Fibroblast of skin of back (primary cell): Measurements from ENCODE around the gene ACP6.

Source experiments
- DNase-seq: peaks from one replicate; pipeline ENCODE4 v3.0.0-alpha.2; 2013

The ACP6 gene

DNA sequence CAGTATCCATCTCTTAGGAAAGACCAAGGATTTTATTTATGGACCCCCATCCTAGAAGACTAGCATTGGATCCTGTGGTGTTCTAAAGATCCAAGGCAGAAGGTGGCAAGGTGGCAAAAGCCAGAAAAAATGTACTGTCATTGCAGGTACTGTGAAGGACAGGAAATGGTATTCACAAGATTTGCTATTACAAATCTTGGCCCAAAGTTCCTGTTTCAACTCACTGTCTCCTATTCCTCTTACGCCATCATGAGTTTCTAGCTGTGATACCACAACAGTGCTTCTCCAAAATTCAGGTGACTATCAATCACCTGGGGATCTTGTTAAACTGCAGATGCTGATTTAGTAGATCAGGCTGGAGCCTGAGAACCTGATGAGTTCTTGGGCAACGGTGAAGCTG is 21.4 kb downstream of the ACP6 start:
- no peak for DNase-seq

DNA sequence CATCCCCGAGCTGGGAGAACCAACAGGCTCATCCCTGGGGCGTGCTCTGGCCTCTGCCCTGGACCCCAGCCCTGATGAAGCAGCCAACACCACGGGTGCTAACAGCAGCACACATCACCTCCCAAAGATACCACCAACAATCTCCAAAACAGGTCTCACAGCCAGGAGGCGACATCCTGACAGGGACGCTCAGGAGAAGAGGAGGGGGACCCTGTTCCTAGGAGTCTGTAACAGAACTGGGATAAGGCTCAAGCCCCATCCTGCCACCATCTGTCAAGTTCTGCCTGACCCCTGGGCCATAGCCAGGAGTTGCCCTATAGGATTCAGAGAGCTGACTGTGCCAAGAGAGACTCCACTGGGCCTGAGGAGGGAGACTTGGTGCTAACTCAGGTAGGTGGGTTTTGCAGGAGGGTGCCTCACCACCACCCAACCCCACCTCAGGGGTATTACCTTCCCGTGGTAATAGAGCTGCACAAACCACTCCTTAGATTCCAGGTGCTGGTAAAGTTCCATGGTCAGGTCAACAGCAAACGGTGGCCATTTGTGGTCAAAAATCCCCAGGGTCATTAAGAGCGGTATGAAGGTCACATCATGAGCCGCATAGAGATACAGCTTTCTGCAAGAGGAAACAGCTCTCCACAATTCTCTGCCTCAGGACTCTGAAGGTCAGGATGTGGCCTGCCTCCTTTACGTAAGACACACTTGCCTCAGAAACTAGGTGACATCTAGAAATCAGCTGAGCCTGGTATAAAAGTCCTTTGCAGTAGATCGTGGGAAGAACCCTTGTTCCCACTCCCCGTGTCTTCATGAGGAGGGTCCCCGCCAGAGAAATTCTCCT is 22.3 kb downstream of the ACP6 start:
- DNase-seq = no peak

DNA sequence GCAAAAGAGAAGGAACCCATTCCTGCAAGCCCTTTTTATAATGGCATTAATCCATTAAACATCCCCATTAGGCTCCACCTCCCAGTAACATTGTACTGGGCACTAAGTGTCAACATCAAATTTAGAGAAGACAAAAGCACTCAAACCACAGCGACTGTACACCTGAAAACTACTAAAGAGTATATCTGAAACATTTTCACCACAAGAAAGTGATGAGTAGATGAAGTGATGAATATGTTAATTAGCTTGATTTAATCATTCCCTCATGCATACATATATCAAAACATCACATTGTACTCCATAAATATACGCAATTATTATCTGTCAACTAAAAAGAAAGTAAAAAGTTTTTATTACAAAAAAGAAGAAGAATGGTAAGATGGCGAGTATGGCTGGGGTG is 26.4 kb downstream of the ACP6 start:
- DNase-seq = no peak

DNA sequence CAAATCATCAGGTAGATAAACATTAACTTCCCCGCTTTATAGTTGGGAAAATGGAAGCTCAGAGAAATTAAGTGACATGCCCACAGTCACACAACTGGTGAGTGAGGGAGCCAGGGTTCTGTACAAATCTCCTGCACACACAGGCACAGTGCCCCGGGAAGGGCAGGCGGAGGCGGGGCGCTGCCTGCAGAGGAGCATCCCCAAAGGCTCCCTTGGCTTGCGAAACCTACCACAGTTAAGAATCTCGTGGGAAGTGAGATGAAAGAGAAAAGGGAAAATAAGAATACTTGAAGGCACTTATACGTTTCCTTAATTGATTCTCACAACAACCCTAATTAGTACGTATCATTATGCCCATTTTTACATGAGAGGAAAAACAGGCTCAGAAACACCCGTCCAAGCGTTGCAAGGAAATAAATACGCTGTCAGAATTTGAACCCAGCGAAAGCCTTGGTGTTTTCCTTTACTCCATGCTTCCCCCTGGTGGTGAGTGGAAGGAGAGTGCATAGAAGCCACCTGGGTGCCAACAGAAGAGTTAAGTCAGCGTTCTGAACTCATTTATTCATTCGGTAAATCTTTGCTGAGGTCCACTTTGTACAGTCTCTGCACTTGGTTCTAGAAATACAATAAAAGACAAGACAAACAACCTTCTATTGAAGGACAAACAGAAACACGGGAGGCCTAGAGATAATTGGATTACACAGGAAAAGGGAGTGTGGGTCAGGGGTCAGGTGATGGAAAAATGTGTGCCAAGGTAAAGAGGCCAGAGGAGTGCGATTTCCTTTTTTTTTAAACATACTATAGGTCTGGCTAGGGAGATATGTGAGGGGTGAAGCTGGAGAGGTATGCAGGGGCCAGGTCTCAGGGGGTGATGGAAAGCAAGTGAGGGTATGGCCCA is 28.4 kb downstream of the ACP6 start:
- peak; percentile 55 for DNase-seq

DNA sequence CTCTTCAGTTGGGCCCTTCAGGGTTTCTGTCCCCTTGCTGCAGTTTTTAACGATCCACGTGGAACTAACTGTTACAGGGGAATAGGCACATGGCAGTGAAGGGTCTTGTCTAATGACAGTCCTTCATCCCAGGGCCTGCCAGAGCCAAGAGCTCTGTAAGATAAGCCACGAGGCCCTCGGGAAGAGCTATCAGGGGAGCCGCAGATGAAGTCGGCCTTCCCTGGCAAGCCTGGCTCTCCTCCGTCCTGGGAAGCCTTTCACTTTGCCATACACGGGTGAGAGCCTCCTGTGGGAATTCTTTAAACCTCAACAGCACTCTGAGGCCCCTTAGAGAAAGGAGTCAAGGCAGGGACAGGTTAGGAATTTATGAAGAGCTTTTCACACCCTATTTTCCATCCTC is 29.0 kb downstream of the ACP6 start:
- no peak for DNase-seq

DNA sequence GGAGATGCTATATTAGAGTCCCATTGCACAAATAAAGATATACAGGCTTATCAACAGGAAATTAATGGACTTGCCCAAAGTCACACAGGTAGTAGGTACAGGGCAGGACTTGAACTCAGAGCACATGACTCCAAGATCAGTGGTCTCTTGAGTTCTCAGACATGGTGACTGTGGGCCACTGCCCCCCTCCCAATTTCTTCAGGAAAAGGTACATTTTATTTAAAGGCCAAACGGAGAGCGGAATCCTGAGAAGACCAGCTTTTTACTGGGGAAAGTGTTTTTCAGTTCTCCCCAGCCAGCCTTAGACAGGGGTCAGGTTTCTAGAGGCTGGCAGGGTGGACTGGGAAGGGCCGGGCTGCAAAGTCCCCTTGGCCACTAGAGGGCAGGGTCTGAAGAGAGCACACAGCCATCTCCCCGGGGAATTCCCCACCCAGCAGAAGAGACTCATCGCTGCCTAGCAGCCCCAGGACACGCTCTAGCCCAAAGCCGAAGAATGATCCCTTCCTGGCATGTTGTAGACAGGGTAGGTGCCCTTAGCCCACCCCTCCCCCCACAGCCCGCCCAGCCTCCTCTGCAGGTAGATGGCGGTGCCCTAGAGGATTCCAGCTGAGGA is 29.7 kb downstream of the ACP6 start:
- DNase-seq = peak; percentile 78

DNA sequence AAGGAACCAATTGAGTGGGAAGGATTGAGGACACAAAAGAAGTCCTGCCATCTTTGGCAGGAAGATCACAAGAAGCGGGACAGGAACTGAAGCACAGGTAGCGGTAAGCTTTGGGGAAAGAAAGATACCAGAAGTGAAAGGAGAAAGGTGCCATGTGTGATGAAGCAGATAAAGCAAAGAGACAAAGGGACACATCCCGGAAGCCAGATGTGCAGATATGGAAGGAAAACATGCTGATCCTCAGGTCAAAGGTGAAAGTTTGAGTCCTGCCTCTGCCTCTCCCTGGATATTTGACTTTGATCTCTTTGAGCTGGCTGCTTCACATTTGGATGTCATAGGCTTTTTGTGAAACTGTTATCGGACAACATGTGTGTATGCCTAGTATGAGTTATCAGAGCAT is 34.0 kb downstream of the ACP6 start:
- no peak for DNase-seq

DNA sequence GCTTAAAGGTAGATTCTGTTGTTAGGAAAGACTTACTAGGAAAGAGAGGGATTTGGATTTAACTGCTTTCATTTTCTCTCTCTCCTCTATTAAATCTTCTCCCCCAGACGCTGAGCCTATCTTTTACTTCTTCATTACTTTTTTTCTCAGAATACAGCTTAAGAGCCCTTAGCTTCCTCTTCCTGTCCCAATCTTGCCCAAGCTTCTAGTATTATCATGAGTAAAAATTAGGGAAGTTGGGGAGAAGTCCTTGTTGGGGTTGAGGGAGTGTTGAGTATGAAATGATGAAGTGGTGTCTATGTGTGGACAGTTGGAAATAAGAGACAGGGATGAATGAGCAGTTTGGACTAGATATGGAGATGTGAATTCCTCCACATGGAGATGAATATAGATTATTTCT is 35.0 kb downstream of the ACP6 start:
- DNase-seq = no peak

DNA sequence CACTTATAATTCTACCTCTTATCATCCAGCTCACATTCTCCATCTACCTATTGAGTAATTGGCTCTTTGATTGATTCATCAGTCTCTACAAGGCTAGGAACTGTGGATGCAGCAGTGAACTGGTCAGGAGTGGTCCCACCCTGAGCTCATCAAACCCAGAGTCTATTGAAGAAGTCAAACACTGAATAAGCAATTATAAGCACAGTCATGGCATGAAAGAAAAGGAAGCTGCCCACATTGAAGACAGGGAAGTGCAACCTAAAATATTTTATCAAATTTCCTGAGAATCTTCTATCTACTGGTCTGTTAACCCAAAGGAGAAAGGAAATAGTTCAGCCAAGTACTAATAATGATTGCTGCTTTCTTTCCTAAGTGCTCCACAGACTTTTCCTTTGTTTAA is 35.7 kb downstream of the ACP6 start:
- DNase-seq = no peak

DNA sequence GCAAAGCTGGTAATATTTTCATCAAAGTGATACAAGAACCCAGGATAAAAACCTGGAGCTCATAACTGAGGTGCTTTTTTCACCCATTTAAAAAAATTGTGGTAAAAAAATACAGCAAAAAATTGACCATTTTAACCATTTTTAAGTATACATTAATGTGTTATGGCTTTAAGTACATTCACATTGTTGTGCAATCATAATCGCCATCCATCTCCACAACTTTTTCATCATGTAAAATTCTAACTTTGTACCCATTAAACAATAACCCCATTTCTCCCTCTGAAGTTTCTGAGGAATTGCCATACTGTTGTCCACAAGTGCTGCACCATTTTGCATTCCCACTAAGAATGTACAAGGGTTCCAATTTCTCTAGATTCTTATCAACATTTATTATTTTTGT is 36.6 kb downstream of the ACP6 start:
- DNase-seq = no peak

DNA sequence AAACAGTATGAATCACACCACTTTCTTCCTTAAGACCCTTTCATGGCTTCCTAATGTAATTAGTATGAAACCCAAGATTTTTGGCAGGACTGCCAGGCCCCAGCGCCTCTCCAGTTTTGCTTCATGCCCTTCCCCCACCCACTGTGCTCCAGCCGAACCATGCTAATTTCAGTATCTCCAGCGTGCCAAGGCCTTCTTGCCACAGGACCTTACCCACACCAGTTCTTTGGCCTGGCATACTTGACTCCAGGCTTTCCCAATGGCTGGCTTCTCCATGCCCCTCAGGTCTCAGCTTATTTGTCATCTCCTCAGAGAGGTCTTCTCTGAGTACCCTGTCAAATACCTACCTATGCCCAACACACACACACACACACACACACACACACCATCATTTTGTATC is 38.5 kb downstream of the ACP6 start:
- no peak for DNase-seq

DNA sequence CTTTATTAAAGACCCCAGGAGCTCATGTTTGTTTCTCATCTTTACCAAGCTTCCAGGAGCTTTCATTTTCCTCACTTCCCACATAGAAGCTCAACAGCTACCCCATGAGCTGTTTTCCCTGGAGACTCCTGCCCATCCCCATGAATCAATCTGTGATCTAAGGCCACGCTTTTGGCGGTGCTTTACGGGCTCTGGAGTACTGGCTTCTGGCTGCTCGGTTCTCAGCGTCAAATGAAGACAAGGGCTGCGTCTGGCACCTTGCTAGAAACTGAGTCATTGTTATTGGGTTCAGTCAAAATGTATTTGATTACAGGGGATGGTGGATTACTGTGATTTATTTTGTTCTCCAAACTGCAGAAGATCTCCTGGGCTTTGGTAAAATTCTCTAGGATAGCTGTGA is 39.9 kb downstream of the ACP6 start:
- peak; percentile 16 for DNase-seq

DNA sequence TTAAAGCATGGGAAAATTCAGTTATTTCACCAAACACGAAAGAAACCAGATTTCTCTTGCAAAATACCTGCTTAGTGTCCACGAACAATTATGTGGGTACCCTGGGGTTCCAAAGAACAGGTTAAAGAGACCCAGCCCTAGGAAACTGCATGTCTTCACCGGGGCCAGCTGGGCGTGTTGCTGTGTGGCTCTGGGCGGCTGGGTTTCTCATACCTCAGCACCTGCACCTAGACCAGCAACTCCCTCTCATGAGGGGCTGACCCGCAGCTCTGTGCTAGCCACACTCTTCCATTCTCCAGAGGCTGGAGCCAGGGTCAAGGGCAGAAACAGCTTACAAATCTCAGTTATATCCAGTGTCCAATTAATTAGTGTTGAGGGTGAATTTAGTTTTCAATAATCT is 40.3 kb downstream of the ACP6 start:
- DNase-seq = no peak

DNA sequence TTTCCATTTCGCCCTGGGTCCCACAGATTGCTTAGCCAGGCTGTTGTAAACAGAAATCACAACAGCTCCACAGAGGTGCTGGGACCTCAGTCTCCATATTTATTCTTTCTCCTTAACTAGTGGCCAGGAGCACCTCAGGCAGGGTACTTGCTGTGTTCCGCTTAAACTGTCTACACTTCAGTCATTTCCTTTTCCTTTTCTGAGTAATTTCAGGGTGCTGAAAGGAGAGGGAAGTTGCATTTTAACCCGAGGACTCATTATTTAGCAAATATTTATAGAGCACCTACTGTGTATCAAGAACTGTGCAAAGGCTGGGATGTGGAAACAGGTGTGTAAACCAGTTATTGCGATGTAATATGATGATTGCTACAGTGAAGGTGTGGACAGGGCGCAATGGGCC is 41.9 kb downstream of the ACP6 start:
- DNase-seq = no peak

DNA sequence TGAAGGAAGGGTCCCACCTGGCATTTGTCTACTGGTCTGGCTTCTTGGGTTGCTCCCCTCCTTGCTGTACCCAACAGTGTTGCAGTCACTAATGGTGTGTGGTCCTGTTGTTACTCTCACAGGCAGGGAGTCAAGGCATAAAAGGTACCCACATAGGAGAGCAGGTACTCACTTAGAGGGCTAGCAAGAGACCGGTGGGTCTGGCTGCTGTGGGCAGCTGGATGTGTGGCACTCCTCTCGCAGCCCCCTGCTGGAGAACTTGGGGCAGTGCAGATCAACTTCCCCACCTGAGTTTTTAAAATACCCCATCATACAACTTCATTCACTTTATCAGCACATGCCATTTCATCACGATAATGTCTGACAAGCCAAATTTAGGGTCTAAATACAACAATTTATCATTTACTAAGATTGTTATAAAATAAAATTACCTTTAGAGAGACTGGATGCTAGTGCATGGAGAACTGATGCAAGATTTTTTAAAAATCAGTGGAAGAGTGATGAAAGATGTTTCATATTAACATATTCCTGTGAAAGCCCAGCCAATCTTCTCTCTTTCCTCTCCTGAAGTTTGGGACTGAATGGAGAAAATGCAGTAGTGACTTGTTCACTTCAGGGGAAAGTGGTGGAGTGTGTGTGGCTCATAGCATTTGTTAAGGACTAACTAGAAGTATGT is 42.8 kb downstream of the ACP6 start:
- DNase-seq = peak; percentile 33

DNA sequence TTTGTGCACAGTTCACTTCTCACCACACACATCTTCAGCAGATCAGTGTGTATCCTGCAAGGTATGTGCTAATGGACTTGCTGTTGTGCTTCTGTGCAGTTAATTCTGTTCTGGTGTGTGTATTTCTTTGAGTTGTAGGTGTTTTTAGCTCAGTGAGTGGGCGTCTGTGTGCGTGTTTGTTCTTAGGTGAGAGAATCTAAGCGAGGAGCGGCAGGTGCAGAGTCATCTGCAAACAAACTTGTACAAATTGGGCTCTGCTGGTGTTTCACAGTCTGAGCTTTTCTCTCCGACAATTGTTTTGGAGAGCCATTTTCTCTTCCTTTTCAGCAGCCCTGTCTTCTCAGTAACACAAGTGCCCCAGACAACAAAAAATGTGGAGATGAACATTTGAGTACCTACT is 43.6 kb downstream of the ACP6 start:
- DNase-seq = no peak

DNA sequence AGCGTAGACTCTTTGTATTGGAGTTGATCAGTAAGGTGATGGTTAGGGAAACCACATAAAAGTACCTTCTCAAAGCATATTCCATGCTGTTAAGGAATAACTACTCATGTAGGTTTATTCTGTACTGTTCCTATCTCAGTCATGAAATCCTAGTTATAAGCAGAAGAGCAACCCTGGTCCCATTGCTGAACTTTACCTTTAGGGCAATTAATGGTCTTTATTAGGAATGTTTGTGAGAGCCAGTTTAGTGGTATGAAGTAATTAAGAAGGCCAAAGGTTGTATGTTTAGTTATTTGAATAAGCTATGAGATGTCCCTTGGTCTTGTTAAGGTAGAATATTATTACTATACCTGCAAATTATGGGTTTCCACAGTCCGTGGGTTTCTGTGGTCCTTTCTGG is 44.0 kb downstream of the ACP6 start:
- DNase-seq = no peak

DNA sequence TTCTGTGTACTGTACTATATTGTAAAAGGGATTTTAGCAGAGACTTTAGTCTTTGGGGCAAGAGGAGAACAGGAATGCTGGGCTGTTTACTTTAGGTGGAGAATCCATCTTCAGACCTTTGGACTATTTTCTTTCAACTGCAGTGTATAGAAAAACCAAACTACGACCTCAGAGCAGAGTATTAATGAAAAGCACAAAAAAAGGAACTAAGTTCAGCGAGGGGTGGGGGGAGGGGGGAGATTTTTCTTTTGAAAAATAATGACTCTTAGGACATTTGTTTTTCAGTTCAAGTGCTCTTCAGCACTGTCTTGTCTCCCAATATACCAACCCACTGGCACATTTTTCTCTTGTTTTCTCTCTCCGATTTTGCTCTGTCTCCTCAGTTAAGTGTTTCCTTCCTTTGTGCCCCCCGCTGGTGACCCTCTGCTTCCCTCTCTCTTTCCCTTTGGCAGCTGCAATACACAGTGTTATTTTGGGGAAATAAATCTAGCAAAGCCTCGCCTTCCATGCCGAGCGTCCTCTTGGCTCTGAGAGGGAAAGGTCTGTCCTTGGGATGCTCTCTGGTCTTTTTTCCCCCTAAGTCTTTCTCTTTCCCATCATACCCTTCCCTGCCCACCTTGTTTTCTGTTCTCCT is 44.8 kb downstream of the ACP6 start:
- no peak for DNase-seq

DNA sequence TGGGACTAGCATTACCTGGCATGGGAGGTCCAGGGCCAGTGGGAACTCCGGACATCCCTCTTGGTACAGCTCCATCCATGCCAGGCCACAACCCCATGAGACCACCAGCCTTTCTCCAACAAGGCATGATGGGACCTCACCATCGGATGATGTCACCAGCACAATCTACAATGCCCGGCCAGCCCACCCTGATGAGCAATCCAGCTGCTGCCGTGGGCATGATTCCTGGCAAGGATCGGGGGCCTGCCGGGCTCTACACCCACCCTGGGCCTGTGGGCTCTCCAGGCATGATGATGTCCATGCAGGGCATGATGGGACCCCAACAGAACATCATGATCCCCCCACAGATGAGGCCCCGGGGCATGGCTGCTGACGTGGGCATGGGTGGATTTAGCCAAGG is 45.8 kb downstream of the ACP6 start:
- no peak for DNase-seq

DNA sequence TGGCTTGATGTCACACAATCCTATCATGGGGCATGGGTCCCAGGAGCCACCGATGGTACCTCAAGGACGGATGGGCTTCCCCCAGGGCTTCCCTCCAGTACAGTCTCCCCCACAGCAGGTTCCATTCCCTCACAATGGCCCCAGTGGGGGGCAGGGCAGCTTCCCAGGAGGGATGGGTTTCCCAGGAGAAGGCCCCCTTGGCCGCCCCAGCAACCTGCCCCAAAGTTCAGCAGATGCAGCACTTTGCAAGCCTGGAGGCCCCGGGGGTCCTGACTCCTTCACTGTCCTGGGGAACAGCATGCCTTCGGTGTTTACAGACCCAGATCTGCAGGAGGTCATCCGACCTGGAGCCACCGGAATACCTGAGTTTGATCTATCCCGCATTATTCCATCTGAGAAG is 46.3 kb downstream of the ACP6 start:
- no peak for DNase-seq

DNA sequence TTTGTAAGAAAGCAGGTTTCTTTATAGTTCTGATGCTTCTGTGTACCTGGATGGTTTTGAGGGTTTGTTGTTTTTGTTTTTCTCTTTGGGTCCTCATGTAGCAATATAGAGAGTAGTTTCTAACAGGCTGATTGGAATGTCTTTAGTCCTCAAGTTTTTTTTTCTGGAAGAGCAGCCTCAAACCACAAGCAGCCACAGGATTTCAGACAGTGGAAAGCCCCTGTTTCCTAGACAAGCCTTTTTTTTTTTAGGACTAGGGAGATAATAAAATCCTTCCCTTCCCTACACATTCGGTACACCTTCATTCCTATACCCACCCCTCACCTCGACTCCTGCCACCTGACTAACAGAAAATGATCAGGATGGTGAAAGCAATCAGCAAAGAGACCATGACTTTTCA is 47.6 kb downstream of the ACP6 start:
- DNase-seq = peak; percentile 6

DNA sequence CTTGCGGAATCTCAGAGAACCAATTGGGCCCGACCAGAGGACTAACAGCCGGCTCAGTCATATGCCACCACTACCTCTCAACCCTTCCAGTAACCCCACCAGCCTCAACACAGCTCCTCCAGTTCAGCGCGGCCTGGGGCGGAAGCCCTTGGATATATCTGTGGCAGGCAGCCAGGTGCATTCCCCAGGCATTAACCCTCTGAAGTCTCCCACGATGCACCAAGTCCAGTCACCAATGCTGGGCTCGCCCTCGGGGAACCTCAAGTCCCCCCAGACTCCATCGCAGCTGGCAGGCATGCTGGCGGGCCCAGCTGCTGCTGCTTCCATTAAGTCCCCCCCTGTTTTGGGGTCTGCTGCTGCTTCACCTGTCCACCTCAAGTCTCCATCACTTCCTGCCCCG is 49.8 kb downstream of the ACP6 start:
- no peak for DNase-seq
